ENCODE data around the gene MAGEA9.
A peak's percentile ranks its signal among the peaks of the same experiment; 100 is the strongest.

Gene MAGEA9

GRCh38 chrX:149818652-149819051 is 36.9 kb downstream of the MAGEA9 start:
- no peak for FAIRE-seq

- FAIRE-seq = no peak
Observed at GRCh38 chrX:149819371-149819770, 37.6 kb downstream of the MAGEA9 start.

- FAIRE-seq = no peak
Observed at GRCh38 chrX:149825424-149825823, 43.7 kb downstream of the MAGEA9 start.

- FAIRE-seq = no peak
Observed at GRCh38 chrX:149827254-149827653, 45.5 kb downstream of the MAGEA9 start.

DNA sequence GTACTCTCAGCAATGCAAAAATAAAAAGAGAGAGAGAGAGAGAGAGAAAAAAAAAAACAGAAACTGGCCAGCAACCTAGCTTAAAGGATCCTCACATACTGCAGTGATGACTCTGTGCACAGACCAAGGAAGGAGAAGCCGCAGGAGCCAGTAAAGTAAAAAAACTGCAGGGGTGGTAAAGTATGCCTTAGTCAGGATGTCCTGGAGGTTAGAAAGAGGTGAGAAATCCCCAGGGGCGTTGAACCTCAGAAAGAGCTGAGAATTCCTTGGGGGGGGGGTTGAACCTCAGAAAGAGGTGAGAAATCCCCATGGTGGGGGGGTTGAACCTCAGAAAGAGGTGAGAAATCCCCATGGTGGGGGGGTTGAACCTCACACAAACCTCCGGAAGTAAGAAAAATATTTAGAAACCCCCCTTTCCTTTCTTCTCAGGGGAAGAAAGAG is 48.0 kb downstream of the MAGEA9 start:
- no peak for FAIRE-seq

GRCh38 chrX:149830192-149830873 is 48.6 kb downstream of the MAGEA9 start:
- FAIRE-seq = no peak

- no peak for FAIRE-seq
Observed at GRCh38 chrX:149831473-149831872, 49.7 kb downstream of the MAGEA9 start.

GRCh38 chrX:149836728-149837127 is 55.0 kb downstream of the MAGEA9 start:
- peak; percentile 5 for FAIRE-seq

GRCh38 chrX:149837167-149837566 is 55.4 kb downstream of the MAGEA9 start:
- no peak for FAIRE-seq
